H9 (cell line): ENCODE measurements around the gene DUSP15. TPM values are rescaled to one million over a fixed set of nuclear protein-coding genes. Genes with fewer than 3 reads are reported as not detected.

ENCODE experiments used
- DNase-seq: peaks from one replicate; pipeline ENCODE4 v3.0.0-alpha.2; 2017
- H2AFZ ChIP-seq: one replicate; pipeline ENCODE4 v1.6.1; 2013; ENCODE audit warnings: mild to moderate bottlenecking, low read length, control low read depth, moderate library complexity
- H2AK5ac ChIP-seq: 2 replicates; pipeline ENCODE4 v1.6.1; 2013; ENCODE audit warnings: low read length, control low read depth, mixed read lengths; ENCODE audit not compliant: insufficient read length
- H2BK120ac ChIP-seq: one replicate; pipeline ENCODE4 v1.6.1; 2013; ENCODE audit warnings: low read depth, mild to moderate bottlenecking, low read length, control low read depth, inconsistent platforms; ENCODE audit not compliant: poor library complexity, severe bottlenecking
- H2BK12ac ChIP-seq: 2 replicates; pipeline ENCODE4 v1.6.1; 2013; ENCODE audit warnings: low read length, control low read depth, mixed read lengths, low read depth; ENCODE audit not compliant: insufficient read length
- H2BK15ac ChIP-seq: 2 replicates; pipeline ENCODE4 v1.6.1; 2013; ENCODE audit warnings: low read depth, low read length, control low read depth
- H2BK20ac ChIP-seq: one replicate; pipeline ENCODE4 v1.6.1; 2013; ENCODE audit warnings: low read depth, mild to moderate bottlenecking, low read length, control low read depth, inconsistent platforms; ENCODE audit not compliant: poor library complexity, severe bottlenecking
- H2BK5ac ChIP-seq: 2 replicates; pipeline ENCODE4 v1.6.1; 2013; ENCODE audit warnings: low read length, control low read depth, mixed read lengths; ENCODE audit not compliant: insufficient read length
- H3K14ac ChIP-seq: 2 replicates; pipeline ENCODE4 v1.6.1; 2013; ENCODE audit warnings: low read length, control low read depth; ENCODE audit not compliant: insufficient read depth
- H3K18ac ChIP-seq: 2 replicates; pipeline ENCODE4 v1.6.1; 2013; ENCODE audit warnings: low read depth, mild to moderate bottlenecking, mixed read lengths, low read length, control low read depth; ENCODE audit not compliant: insufficient read length
- H3K23ac ChIP-seq: 2 replicates; pipeline ENCODE4 v1.6.1; 2013; ENCODE audit warnings: low read length, control low read depth, mixed read lengths, low read depth; ENCODE audit not compliant: insufficient read length
- H3K23me2 ChIP-seq: 2 replicates; pipeline ENCODE4 v1.6.1; 2013; ENCODE audit warnings: low read depth, mild to moderate bottlenecking, mixed read lengths, low read length, control low read depth; ENCODE audit not compliant: insufficient read length, poor library complexity, severe bottlenecking
- H3K27ac ChIP-seq: 2 replicates; pipeline ENCODE4 v1.5.1; 2013; ENCODE audit warnings: low read length, control low read depth, mixed read lengths, low read depth; ENCODE audit not compliant: insufficient read length
- H3K27me3 ChIP-seq: 2 replicates; pipeline ENCODE4 v1.6.1; 2013; ENCODE audit warnings: low read length, control low read depth, inconsistent platforms; ENCODE audit not compliant: insufficient read depth
- H3K4ac ChIP-seq: 2 replicates; pipeline ENCODE4 v1.6.1; 2013; ENCODE audit warnings: low read depth, mild to moderate bottlenecking, control low read depth, inconsistent platforms, low read length, moderate library complexity
- H3K4me1 ChIP-seq: 2 replicates; pipeline ENCODE4 v1.6.1; 2013; ENCODE audit warnings: low read length, control low read depth, inconsistent platforms; ENCODE audit not compliant: insufficient read depth
- H3K4me2 ChIP-seq: 2 replicates; pipeline ENCODE4 v1.6.1; 2013; ENCODE audit warnings: low read length, control low read depth, mixed read lengths; ENCODE audit not compliant: insufficient read length, insufficient read depth
- H3K56ac ChIP-seq: 2 replicates; pipeline ENCODE4 v1.6.1; 2013; ENCODE audit warnings: low read depth, mild to moderate bottlenecking, mixed read lengths, low read length, control low read depth; ENCODE audit not compliant: insufficient read length
- H3K79me1 ChIP-seq: 2 replicates; pipeline ENCODE4 v1.6.1; 2013; ENCODE audit warnings: low read depth, mild to moderate bottlenecking, moderate library complexity, low read length, control low read depth, inconsistent platforms; ENCODE audit not compliant: insufficient read depth, poor library complexity, severe bottlenecking
- H3K79me2 ChIP-seq: 2 replicates; pipeline ENCODE4 v1.6.1; 2013; ENCODE audit warnings: low read length, control low read depth, inconsistent platforms; ENCODE audit not compliant: insufficient read depth
- H3K9ac ChIP-seq: 2 replicates; pipeline ENCODE4 v1.6.1; 2013; ENCODE audit warnings: low read length, control low read depth, mixed read lengths; ENCODE audit not compliant: insufficient read length; ENCODE audit errors: extremely low read depth
- H3K9me3 ChIP-seq: one replicate; pipeline ENCODE4 v1.6.1; 2013; ENCODE audit warnings: low read depth, low read length, inconsistent platforms; ENCODE audit not compliant: control insufficient read depth
- H3T11ph ChIP-seq: one replicate; pipeline ENCODE4 v1.6.1; 2013; ENCODE audit warnings: mild to moderate bottlenecking, low read length, control low read depth, inconsistent platforms
- H4K20me1 ChIP-seq: one replicate; pipeline ENCODE4 v1.6.1; 2013; ENCODE audit not compliant: control insufficient read depth, insufficient read length, insufficient read depth
- H4K5ac ChIP-seq: 2 replicates; pipeline ENCODE4 v1.6.1; 2013; ENCODE audit warnings: low read depth, mild to moderate bottlenecking, mixed read lengths, low read length, control low read depth; ENCODE audit not compliant: insufficient read length
- H4K8ac ChIP-seq: replicated peaks from 2 replicates; pipeline ENCODE4 v1.6.1; 2013; ENCODE audit warnings: low read length, control low read depth, mixed read lengths, low read depth; ENCODE audit not compliant: insufficient read length
- H4K91ac ChIP-seq: 2 replicates; pipeline ENCODE4 v1.6.1; 2013; ENCODE audit warnings: low read depth, mild to moderate bottlenecking, moderate library complexity, mixed read lengths, low read length, control low read depth; ENCODE audit not compliant: insufficient read length
- H3K27ac Mint-ChIP-seq, 3 experiments: 2 replicates in 2 of 3; 3 replicates in 1 of 3; pipeline ENCODE4 v1.8.0; 2020 to 2021; ENCODE audit warnings: mixed read lengths in 3 of 3, mild to moderate bottlenecking in 1 of 3, moderate library complexity in 1 of 3
- H3K27me3 Mint-ChIP-seq: 2 replicates; pipeline ENCODE4 v1.8.0; 2021; ENCODE audit warnings: low read depth, mild to moderate bottlenecking, moderate library complexity, mixed read lengths
- H3K36me3 Mint-ChIP-seq, 3 experiments: 2 replicates in 2 of 3; 3 replicates in 1 of 3; pipeline ENCODE4 v1.8.0; 2020 to 2021; ENCODE audit warnings: low read depth in 3 of 3, mixed read lengths in 3 of 3; ENCODE audit not compliant: insufficient read depth in 1 of 3
- H3K4me1 Mint-ChIP-seq, 2 experiments: 2 replicates each; pipeline ENCODE4 v1.8.0; 2020; ENCODE audit warnings: mixed read lengths in 2 of 2
- H3K4me3 Mint-ChIP-seq, 2 experiments: 2 replicates in 1 of 2; 3 replicates in 1 of 2; pipeline ENCODE4 v1.8.0; 2020 to 2021; ENCODE audit warnings: mild to moderate bottlenecking in 2 of 2, mixed read lengths in 2 of 2, moderate library complexity in 1 of 2
- H3K9me3 Mint-ChIP-seq, 2 experiments: 2 replicates in 1 of 2; 3 replicates in 1 of 2; pipeline ENCODE4 v1.8.0; 2020; ENCODE audit warnings: mild to moderate bottlenecking in 2 of 2, mixed read lengths in 2 of 2, moderate library complexity in 1 of 2
- CTCF ChIP-seq: fragments of 200-600 bp; sonication (generic); conservative IDR thresholded peaks from 3 replicates; pipeline ENCODE4 v1.8.0; 2021; ENCODE audit warnings: antibody characterized with exemption, mild to moderate bottlenecking
- WGBS: extraction: QIAGEN DNeasy Blood & Tissue Kit; methylation state at CpG from one replicate; pipeline ENCODE4 v1.1.7; 2013; ENCODE audit warnings: missing lambda C conversion rate, low lambda C conversion rate, mixed read lengths; ENCODE audit not compliant: insufficient read length; ENCODE audit errors: extremely low coverage; 5-methylcytosine and 5-hydroxymethylcytosine counted together
- total RNA-seq: library from RNA; stranded (reverse); gene quantifications from 2 replicates; pipeline ENCODE4 v1.2.1, GENCODE V29; 2021

DUSP15 gene
- total RNA-seq, 1 experiment from 2014 or later = 5.6 TPM

- no CpG with 5 or more reads among the region's 9 CpGs for WGBS
- no peak overlapping the region for H3K27ac ChIP-seq
- no peak overlapping the region for H3K4me2 ChIP-seq
- H4K20me1 ChIP-seq = no peaks in the 10 kb centered on the region
- no peak overlapping the region for H3K23ac ChIP-seq
- H3T11ph ChIP-seq = no peak overlapping the region
- H2BK5ac ChIP-seq = no peak overlapping the region
- no peaks in the 10 kb centered on the region for H3K79me2 ChIP-seq
- H3K4me1 ChIP-seq = no peaks in the 10 kb centered on the region
- peaks cover 3% of the 10 kb centered on the region for H3K23me2 ChIP-seq
- no peak overlapping the region for H2AFZ ChIP-seq
- H2BK15ac ChIP-seq = no peak overlapping the region
- Mint-ChIP-seq H3K4me3 (no peak overlapping the region), H3K36me3 (no peaks in the 10 kb centered on the region), H3K9me3 (no peaks in the 10 kb centered on the region; a peak in 1 of 5 replicates), H3K27me3 (peaks cover 2% of the 10 kb centered on the region; the same call in 1 of the 2 replicates), H3K27ac (no peak overlapping the region), H3K4me1 (peaks cover 13 to 22% of the 10 kb centered on the region in 2 experiments)
- H3K27me3 ChIP-seq = no peaks in the 10 kb centered on the region
- no peak overlapping the region for H4K8ac ChIP-seq
- H3K14ac ChIP-seq = no peak overlapping the region; the same call in 1 of the 2 replicates
- H2AK5ac ChIP-seq = no peak overlapping the region
- no peak overlapping the region for H2BK12ac ChIP-seq
- no peak overlapping the region for H3K18ac ChIP-seq
- no peak overlapping the region for H3K9ac ChIP-seq
- no peaks in the 10 kb centered on the region for H3K9me3 ChIP-seq
- H3K4ac ChIP-seq = no peak overlapping the region
- no peak overlapping the region for H2BK20ac ChIP-seq
- no peak for TF ChIP-seq CTCF
- DNase-seq = no peak
- no peak overlapping the region for H4K5ac ChIP-seq
- H3K79me1 ChIP-seq = no peaks in the 10 kb centered on the region
- H2BK120ac ChIP-seq = no peak overlapping the region
- no peak overlapping the region for H4K91ac ChIP-seq
- H3K56ac ChIP-seq = no peak overlapping the region
Measured at GRCh38 chr20:31897541-31897940, 27.2 kb upstream of the DUSP15 start.
